Measurements from ENCODE around the gene ASTN2.

DNA sequence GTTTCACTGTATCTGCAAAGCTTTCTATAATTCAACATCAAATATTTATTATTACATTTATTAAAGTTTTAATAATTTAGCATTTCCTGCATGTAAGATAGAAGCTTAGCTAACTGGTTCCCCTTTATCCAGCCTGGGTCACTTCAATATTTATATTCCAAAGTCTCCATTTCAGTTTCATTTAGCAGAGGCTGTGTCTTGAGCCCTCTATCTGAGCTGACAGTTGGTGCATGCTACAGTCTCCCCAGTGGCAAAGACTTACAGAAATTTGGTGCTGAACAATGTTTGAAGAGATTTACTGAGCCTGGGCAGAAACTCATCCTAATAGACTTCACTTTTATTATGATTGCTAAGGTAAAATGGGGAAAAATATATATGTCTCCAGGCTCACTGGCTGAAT is 448.7 kb downstream of the ASTN2 start:
- TF ChIP-seq CTCF (IDR thresholded peaks at IDR 0.05; ENCODE audit: low read depth, low read length, poor library complexity, severe bottlenecking) (no peak), EZH2phosphoT487 (IDR thresholded peaks at IDR 0.05; ENCODE audit: borderline replicate concordance, low read length) (no peak)

All from DOHH2 (cell line).